ENCODE results near the gene BORCS6.

Gene BORCS6

DNA sequence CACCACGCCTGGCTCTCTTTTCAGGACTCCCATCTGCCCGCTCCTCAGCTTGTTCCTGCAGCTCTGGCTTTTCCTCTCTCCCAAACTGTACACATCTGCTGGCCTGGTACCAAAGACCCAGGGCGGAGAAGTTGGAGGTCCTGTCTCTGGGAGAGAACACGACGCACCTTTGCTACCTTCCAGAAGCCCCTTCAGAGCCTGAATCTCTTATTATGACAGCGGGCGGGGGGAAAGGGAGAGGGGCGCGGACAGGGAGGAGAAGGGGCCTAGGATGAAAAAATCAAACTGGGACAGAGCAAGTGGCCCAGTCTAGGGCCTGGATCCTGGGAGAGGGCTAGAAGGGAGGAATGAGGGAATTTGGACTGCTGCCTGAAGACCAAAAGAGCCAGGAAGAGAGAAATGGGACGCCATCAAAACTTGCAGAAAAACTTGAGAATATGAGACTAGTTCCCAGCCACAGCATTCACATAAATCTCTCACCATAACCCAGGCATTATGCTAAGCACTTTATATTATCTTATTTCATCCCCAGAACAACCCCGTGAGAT, 35.3 kb downstream of the BORCS6 start:
- DNase-seq (ENCODE audit: low spot score), result no peak
- TF ChIP-seq, protein P1, sequence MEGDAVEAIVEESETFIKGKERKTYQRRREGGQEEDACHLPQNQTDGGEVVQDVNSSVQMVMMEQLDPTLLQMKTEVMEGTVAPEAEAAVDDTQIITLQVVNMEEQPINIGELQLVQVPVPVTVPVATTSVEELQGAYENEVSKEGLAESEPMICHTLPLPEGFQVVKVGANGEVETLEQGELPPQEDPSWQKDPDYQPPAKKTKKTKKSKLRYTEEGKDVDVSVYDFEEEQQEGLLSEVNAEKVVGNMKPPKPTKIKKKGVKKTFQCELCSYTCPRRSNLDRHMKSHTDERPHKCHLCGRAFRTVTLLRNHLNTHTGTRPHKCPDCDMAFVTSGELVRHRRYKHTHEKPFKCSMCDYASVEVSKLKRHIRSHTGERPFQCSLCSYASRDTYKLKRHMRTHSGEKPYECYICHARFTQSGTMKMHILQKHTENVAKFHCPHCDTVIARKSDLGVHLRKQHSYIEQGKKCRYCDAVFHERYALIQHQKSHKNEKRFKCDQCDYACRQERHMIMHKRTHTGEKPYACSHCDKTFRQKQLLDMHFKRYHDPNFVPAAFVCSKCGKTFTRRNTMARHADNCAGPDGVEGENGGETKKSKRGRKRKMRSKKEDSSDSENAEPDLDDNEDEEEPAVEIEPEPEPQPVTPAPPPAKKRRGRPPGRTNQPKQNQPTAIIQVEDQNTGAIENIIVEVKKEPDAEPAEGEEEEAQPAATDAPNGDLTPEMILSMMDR (IDR thresholded peaks at IDR 0.05; ENCODE audit: extremely low read depth, missing control alignments), result no peak

DNA sequence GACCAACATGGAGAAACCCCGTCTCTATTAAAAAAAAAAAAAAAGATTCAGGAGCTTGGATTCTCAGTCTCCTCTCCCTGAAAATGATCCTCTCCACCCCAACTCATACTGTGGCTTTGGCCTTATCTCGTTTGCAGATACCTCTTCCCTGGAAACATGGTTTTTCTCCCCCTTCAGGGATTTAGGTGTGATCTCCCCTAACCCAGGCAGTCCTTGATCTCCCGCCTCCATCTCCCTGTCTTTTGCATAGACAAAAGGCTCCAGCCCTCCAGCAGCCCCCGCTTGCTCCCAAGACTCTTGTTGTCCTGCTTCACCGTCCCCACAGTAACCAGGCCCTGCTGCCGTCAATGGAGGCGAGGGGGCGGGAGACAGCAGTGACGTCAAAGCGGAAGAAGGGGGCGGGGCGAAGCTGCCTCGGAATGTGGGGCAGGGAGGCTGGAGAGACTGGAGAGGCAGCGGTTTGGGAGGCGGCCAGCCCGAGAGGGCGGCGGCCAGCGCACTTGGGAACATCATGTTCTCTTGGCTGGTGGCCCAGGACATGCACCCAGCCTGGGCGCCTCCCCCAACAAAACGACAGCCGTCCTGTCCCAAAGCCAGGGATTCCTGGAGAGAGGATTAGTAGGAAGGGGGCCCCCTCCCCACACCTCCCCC, 35.9 kb downstream of the BORCS6 start:
- DNase-seq (ENCODE audit: low spot score), result peak; percentile 71
- TF ChIP-seq, protein P1 (IDR thresholded peaks at IDR 0.05; ENCODE audit: extremely low read depth, missing control alignments), result no peak

DNA sequence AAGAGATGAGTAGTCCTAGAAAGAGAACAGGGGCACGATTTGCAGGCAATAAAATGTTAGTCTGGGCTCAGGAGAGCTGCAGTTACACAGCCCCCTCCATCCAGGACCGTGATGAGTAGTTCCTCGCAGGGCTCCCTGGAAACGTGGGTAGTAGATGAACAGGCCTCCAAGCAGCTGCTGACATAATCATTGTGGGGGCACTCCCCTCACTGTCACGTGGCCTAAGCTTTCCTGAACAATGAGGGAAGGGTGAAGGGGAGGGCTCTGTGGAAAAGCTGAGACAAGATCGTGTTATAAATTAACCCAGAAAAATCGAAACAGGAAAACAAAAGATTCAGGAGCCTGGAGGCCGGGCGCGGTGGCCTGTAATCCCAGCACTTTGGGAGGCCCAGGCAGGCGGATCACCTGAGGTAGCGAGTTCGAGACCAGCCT, 36.4 kb downstream of the BORCS6 start:
- TF ChIP-seq, protein P1 (IDR thresholded peaks at IDR 0.05; ENCODE audit: extremely low read depth, missing control alignments), result no peak
- DNase-seq (ENCODE audit: low spot score), result no peak

DNA sequence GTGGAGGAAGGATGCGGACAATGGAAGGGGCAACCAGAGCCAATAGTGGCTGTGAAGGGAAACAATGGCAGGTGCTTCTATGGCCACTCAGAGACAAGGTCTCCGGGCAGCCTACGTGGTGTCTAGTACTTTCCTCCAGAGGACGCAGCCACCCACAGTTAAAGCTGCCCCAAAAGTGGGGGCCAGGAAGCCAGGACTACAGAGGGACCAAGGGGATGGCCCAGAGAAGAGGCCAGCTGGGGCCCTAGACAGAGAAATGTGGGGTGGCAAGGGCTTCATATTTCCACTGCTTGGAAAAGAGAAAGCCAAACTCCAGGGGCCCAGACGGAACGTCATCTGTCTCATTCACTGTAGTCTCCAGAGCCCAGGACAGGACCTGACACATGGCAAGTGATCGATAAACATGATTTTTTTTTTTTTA, 36.9 kb downstream of the BORCS6 start:
- TF ChIP-seq, protein P1 (IDR thresholded peaks at IDR 0.05; ENCODE audit: extremely low read depth, missing control alignments), result no peak
- DNase-seq (ENCODE audit: low spot score), result no peak

DNA sequence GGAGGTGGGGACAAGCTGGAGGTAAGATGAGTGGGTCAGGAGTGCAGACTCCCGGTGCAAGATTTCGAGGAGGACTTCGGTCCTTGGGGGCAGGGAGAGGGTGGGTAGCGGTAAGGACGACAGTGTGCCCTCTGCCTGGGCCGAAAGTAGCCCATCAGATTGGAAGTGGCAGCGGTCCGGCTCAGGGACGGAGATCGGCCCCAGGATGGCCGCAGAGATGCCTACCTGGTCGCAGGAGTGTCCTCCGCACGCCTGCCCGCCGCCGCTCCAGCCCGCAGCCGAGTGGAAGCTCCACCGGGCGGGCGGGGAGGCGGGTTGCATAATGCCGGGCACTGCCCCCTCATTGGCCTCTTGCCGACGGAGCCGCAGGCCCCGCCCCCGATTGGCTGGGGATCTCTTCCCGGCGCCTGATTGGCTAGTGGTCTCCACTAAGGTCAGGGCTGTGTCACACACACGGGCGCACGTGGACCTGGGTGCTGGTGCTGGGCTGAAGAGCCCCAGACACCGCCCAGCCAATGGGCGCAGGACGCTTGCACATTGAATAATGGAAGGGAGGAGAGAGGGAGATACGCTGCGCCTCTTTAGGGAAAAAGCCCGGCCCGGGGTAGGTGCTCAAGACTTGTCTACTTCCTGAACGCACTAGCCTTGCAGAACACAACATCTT, 37.7 kb downstream of the BORCS6 start, which contains the start of gene PER1:
PER1 (minus strand) TSS at position 293 of the 664 bp plus-strand sequence. CDS start 1,698 bp downstream, outside the sequence.
- peak; percentile 93 for DNase-seq (ENCODE audit: low spot score)
- TF ChIP-seq, protein P1 (IDR thresholded peaks at IDR 0.05; ENCODE audit: extremely low read depth, missing control alignments), result no peak

DNA sequence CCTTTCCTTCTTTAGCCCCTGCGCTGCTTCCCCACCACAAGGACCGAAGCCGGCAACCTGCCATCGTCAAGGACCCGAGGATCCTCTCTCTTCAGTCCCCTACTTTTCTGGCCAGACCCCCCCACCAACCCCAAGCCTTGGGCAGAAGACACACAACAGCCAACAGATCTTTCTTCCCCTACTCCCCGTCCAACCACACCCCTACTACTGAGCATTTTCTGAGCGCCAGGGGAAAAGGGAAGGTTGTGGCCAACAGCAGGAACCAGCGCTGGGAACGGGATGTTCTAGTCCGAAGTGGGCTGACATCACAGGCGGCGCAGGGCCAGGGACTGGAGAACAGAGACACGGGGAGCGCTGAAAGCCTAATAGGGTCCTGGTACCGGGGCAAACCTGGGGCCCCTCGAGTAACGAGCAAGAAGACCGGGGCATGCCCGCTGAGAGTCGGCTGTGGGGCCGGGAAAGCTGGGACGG, 38.3 kb downstream of the BORCS6 start:
- TF ChIP-seq, protein P1 (IDR thresholded peaks at IDR 0.05; ENCODE audit: extremely low read depth, missing control alignments), result no peak
- no peak for DNase-seq (ENCODE audit: low spot score)

DNA sequence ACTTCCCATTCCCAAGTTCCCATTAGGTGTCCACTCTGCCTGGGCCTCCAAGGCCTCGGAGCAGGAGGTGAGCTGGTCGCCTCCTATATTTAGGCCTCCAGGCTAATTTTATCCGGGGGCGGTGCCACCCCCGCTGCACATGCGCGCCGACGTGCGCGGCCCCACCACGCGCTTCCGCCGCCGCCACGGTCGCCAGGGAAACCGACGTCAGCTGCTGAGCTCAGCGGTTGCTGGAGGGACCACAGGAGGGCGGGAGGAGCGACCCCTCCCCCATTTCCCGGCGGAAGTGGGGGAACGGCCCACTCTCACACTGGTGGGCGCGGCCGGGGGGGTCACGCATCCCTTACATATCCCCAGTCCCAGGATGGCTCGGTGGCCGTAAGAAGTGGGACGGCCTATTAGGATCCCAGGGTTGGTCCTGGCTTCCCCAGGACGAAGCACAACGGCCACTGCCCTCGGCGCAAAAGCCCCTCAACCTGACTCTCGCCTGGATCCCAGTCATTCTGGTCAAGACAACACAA, 38.8 kb downstream of the BORCS6 start:
- DNase-seq (ENCODE audit: low spot score), result peak; percentile 91
- TF ChIP-seq, protein P1 (IDR thresholded peaks at IDR 0.05; ENCODE audit: extremely low read depth, missing control alignments), result no peak
